GM21619 (cell line): Measurements from ENCODE around the gene BTNL8.

Experiments used
- ATAC-seq: cut with Tn5 transposase; IDR thresholded peaks from one replicate; pipeline ENCODE4 v1.9.1; 2021; ENCODE audit not compliant: unreplicated experiment

Gene BTNL8, protein sequence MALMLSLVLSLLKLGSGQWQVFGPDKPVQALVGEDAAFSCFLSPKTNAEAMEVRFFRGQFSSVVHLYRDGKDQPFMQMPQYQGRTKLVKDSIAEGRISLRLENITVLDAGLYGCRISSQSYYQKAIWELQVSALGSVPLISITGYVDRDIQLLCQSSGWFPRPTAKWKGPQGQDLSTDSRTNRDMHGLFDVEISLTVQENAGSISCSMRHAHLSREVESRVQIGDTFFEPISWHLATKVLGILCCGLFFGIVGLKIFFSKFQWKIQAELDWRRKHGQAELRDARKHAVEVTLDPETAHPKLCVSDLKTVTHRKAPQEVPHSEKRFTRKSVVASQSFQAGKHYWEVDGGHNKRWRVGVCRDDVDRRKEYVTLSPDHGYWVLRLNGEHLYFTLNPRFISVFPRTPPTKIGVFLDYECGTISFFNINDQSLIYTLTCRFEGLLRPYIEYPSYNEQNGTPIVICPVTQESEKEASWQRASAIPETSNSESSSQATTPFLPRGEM

GRCh38 chr5:180898621-180899246, at the start of gene BTNL8:
TSS of gene BTNL8 (plus strand) at chr5:180899159. CDS start at chr5:180899311, 152 bp downstream.
- no peak for ATAC-seq

DNA sequence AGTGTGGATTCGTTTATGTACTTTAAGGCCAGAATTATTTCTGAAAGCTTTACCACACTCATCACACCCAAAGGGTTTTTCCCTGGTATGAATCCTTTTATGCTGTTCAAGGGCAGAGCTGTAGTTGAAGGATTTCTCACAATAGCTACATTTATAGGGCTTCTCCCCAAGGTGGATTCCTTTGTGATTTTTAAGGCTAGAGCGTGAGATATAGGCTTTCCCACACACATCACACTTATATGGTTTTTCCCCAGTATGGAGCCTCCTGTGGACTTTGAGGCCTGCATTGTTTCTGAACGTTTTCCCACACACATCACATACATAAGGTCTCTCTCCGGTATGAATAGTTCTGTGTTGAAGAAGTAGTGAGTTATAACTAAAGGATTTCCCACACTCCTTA, 49.1 kb upstream of the BTNL8 start:
- ATAC-seq, result no peak

DNA sequence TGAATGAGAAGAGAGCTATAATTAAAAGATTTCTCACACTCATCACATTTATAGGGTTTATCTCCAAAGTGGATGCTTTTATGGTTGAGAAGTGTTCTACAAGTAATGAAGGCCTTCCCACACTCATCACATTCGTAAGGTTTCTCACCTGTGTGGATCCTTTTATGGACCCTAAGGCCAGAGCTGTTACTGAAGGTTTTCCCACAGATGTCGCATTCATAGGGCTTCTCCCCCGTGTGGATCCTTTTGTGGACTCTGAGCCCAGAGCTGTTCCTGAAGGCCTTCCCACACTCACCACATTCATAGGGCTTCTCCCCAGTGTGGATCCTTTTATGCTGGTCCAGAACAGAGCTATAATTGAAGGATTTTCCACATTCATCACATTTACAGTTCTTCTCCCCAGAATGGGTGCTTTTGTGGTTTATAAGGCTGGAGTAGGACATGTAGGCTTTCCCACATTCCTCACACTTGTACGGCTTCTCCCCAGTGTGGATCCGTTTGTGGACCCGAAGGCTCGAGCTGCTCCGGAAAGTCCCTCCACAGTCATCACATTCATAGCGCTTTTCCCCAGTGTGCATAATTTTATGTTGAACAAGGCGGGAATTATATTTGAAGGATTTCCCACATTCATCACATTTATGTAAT, 48.4 kb upstream of the BTNL8 start:
- ATAC-seq, result no peak

- ATAC-seq, result no peak
Observed at GRCh38 chr5:180852495-180852894, 46.5 kb upstream of the BTNL8 start.

GRCh38 chr5:180853121-180853847, 45.7 kb upstream of the BTNL8 start:
- ATAC-seq, result no peak

GRCh38 chr5:180853848-180854176, 45.1 kb upstream of the BTNL8 start:
- ATAC-seq, result no peak

- no peak for ATAC-seq
Observed at GRCh38 chr5:180858586-180858985, 40.4 kb upstream of the BTNL8 start.

DNA sequence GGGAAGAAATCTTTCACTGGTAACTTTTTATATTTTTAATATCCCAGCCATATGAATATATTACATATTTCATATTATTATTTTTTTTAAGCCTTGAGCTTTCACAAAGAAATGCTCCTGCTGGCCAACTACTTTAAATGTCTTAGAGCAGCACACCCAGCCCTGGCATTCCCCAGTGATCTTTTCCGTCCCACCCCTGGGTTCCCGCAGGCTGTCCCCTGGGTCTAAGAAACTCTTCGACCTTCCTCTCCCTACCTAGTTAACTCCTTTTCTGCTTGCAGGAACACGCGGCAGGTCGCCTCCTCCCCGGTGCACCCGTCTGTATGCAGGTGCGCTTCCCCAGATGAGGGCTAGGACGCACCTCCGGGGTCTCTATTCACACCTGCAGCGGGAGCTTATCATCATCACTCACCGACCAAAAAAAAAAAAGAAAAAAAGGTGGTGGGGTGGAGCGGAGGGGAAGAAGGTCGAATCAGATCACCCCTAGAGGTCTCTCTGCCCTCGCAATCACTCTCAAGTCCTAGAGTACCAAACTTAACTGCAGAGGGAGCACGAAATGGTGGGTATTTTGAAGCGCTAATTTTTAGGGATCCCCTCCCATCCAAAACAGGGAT, 38.6 kb upstream of the BTNL8 start:
- peak; percentile 49 for ATAC-seq

- peak; percentile 84 for ATAC-seq
Observed at GRCh38 chr5:180860887-180861822, 37.8 kb upstream of the BTNL8 start, which contains the start of gene ZFP62. TSS of gene ZFP62 (minus strand) at chr5:180861276. CDS start at chr5:180861219, 57 bp downstream.

DNA sequence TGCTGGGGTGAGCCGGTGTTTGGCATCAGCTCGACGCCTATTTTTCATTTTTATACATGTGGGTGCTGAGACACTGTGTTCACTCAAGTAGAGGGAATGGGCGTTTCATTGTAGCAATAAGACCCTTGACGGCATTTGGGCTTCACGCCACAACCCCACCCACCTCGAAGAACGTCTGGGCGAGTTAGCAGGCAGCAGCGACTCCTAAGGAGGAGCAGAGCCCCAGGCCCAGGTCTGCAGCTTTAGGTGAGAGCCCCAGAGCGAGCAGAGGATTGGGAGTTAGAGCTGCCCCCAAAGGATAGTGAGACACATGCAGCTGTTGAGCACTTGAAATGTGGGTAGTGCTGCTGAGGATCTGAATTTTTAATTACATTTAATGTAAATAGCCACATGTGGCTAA, 36.3 kb upstream of the BTNL8 start:
- no peak for ATAC-seq

GRCh38 chr5:180865981-180866695, 32.8 kb upstream of the BTNL8 start:
- ATAC-seq, result no peak

- no peak for ATAC-seq
Observed at GRCh38 chr5:180866985-180867384, 32.0 kb upstream of the BTNL8 start.

DNA sequence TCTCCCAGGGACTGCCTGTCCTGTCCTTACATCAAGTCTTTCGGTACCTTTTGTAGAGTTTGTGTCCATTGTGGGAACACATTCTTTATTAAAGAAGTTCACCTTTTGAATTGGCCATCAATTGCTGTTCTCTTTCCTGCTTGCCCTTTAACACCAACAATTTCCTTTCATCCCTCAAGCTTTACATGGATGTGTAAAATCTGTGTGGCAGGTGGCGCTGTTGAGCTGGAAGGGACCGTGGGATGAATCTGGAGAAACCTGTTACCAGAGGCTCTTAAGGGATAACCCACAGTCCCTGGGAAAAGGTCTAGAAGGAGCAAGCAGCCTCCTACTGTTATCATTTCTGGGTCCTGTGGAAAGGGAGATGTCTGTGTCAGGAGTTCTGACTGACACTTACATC, 30.0 kb upstream of the BTNL8 start:
- no peak for ATAC-seq

GRCh38 chr5:180869587-180869986, 29.4 kb upstream of the BTNL8 start:
- ATAC-seq, result no peak

- ATAC-seq, result no peak
Observed at GRCh38 chr5:180870276-180871068, 28.5 kb upstream of the BTNL8 start.

DNA sequence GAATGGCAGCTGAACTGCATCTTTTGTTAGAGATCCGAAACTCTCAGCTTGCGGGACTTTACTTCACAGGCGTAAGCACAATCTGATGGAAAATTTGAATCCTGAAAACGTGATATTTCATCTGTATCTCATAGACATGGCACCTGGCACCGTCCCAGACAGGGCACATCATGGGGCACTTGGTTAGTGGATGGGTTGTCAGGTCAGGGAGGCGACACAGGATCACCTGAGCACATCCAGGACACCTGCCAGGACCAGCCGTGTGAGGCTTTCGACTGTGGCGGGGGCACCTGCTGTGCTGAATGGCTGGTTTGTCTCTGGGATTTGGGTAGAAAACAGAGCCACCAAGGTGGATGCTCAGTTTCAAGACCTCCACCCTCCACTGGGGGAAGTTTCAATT, 26.5 kb upstream of the BTNL8 start:
- no peak for ATAC-seq

- no peak for ATAC-seq
Observed at GRCh38 chr5:180873615-180874520, 25.1 kb upstream of the BTNL8 start.
